Measurements from ENCODE around the gene PQBP1.
A peak's percentile ranks its signal among the peaks of the same experiment; 100 is the strongest.

Gene PQBP1

DNA sequence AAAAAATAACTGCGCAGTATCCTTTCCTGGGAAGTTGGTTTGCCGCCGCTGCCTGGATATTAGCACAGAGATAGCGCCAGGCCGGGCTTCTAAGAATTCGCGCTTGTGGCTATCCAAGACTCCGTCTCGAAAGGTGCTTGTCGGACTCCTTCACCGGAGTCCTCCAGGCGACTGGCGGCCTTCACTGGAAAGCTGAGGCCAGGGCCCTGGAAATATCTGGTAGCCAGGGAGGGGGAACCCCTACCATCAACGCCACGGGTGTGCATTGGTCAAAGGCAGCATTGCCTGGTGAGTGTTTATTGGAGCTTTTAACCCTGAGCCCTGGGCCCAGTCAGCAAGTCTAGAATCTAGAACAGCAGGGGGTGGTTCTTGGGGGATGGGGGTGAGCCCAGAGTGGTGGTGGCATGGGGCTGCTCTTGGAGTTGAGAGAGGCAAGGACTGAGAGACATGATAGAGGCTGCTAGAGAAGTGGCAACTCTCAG is 21.7 kb downstream of the PQBP1 start:
- FAIRE-seq, result no peak

DNA sequence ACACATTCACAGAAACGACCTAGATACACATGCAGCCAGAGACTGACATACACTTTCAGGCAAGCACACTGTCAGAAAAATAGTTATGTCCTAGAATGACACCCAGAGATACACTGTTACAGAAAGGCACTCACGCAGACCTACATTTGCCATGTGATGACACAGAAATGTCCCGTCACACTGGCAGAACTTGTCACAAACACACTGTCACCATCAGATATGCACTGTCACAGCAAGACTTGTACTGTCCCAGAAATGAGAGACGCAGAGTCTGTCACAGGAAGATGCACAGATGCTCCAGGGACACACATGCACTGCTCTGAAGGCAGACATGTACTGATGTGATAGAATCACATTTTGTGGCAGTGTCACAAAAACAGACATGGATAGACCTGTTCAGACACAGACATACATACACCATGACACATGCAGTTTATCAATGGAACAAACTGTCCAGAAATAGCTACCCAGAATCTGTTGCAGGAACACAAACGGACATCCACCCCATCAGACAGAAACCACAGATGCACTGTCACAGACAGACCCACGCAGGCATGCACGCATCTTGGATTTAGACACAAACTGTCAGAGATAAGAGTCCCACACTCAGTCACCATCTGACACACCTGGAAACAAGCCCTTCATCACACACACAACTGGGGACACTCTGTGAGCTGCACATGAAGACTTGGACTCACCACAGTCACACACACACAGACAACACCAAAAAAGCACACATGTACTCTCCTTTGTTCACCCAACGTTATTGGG is 22.4 kb downstream of the PQBP1 start:
- DNase-seq (ENCODE audit: extremely low spot score, insufficient read length, low read depth), result no peak
- FAIRE-seq, result peak; percentile 82

More for the DNA sequence above, 21.7 kb downstream of the PQBP1 start:
- DNase-seq (ENCODE audit: extremely low spot score, insufficient read length, low read depth), result no peak

DNA sequence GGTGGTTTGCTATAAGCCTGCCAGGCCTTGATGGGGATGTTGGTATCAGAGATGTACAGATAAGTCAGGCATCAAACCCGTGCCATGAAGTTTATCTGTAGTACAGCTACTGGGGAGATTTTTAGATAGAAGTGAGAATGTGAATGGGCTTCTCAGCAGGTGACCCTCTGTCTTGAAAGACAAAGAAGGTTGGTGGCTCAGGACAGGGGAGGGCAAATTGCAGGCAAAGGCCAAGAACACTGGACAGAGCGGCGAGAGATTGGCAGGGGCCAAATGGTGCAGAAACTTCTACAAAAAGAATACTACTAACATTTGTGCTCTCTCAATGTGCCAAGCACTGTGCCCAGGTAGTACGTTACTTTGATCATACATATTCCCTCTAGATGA is 23.0 kb downstream of the PQBP1 start:
- FAIRE-seq (no peak), DNase-seq (ENCODE audit: extremely low spot score, insufficient read length, low read depth) (no peak)

DNA sequence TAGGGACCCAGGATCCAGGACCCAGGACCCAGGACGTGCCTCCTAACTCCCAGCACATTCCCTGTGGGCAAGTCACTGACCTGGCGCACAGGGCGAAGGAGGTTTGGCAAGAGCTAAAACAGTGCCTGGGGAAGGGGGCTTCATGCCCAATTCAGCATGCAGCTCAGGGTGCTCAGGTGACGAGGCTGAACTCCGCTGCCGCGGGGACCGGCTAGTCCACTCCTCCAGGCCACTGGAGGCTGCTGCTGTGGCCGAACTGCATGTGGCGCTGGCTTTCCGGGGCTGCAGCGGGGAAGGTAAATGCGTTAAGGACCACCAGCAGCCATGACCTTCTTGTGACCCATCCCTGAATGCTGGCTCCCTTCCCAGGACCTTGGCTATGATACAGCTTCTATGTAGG is 26.0 kb downstream of the PQBP1 start:
- DNase-seq (ENCODE audit: extremely low spot score, insufficient read length, low read depth) (no peak), FAIRE-seq (no peak)

DNA sequence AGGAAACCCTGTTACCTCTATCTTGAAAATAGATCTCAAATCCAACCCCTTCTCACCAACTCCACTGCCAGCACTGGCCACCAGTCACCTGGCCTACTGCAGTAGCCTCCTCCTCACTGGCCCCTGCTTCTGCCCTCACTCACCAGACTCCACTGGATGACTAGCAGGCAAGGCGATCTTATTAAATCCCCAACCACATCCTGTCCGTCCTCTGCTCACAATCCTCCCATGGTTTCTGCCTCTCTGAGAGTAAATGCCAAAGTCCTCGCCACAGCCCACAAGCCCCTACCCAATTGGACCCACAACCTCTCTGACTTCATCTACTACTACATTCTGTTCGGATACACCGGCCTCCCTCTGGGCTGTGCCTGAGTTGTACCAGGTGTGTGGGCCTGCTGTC is 26.5 kb downstream of the PQBP1 start:
- no peak for DNase-seq (ENCODE audit: extremely low spot score, insufficient read length, low read depth)
- FAIRE-seq, result no peak

DNA sequence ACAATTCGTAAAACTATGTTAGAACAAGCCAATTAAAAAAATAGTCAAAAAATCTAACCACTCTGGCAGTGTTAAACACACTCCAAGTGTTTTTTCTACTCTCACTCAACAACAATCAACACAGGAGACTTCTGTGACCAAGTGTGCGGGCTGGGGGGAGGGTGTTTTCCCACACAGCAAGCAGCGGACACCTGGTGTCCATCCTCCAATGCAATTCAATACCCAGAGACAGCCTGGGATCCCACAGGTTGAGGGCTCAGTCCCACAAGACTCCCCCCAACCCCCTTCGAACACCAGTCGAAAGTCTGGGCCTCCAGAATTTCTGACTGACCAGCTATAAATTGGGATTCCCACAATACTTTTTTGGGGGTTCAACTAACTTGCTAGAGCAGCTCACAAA is 29.4 kb downstream of the PQBP1 start:
- FAIRE-seq (no peak), DNase-seq (ENCODE audit: extremely low spot score, insufficient read length, low read depth) (no peak)

DNA sequence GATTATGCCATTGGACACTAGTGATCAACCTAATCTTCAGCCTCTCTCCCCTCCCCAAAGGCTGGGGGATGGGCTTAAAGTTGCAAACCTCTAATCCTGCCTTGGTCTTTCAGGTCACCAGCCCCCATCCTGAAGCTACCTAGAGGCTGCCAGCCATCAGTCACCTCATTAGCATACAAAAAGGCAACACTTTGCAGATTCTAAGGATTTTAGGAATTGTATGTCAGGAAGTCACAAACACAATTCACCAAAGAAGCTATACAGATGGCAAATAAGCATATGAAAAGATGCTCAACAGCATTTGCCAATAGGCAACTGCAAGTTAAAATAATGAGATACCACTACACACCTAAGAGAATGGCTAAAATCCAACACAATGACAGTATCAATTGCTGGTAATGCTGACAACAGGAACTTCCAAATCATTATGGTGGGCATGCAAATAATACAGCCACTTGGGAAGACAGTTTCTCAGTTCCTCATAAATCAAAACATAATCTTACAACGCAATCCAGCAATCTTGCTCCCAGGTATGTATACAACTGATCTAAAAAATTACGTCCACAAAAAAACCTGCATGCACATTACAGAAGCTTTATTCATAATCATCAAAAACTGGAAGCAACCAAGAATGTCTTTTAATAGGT is 30.1 kb downstream of the PQBP1 start:
- no peak for DNase-seq (ENCODE audit: extremely low spot score, insufficient read length, low read depth)
- FAIRE-seq, result no peak

DNA sequence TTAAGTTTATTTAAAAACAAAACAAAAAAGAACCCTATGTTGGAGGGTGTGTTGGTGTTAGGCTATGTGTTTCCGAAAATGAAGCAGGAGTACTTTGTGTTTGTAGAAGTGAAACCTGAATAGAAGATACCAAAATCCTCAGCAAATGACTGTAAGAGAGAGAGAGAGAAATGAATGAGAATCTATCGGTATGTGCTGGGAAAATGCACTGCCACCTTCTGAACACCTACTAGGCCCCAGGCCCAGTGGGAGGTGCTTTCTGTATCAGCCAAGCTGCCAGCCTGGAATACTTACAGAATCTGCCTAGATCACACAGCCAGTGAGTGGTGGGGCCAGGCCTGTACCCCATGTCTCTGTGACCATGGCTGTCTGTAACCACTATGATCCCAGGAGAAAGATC is 36.0 kb downstream of the PQBP1 start:
- DNase-seq (ENCODE audit: extremely low spot score, insufficient read length, low read depth) (no peak), FAIRE-seq (peak; percentile 86)

DNA sequence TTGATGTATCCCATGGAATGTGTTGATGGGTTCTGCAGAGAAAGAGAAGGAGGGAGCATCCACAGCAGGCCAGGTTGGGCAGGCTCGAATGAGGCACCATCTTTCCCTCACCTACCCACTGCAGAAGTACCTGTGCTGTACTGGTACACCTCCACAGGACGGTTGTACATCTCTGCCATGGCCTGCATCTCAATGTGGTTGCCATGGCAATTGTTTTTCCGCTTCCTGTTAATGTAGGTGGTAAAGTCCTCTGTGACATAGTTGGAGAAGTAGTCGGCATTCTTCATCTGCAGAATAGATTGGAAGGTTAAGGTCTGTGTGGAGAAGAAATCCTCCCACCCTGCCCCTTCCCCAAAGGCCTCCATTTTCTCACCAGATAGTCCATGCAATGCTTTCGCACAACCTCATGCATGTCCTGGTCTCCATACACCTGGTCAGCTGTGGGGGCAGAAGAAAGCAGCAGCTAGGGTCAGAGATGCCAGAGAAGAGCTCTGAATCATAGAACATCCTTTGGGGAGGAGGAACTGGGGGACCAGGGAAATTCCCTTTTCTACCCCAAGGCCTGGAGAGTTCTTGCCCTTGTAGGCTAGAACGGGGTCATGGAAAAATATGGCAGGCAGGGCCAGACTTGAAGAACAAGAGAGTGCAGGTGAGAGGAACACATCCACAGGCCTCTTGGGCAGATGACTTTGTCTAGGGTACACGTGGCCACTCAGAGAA is 37.0 kb downstream of the PQBP1 start:
- no peak for DNase-seq (ENCODE audit: extremely low spot score, insufficient read length, low read depth)
- no peak for FAIRE-seq

DNA sequence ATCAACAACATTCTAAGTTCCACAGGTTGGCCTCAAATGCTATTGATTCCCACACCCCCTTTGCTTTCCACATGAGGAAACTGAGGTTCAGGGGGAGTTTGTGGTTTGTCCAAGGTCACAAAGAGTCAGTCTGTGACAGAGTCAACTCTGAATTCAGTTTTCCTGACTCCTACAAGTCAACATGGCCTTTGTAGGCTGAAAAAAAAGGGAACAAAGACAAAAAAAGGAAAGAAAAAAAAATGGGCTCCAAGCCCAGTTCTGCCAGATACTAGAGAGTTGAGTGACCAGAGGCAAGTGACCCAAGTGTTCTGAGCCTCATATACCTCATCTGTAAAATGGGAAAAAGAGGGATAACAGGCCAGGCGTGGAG is 37.6 kb downstream of the PQBP1 start:
- FAIRE-seq, result peak; percentile 56

DNA sequence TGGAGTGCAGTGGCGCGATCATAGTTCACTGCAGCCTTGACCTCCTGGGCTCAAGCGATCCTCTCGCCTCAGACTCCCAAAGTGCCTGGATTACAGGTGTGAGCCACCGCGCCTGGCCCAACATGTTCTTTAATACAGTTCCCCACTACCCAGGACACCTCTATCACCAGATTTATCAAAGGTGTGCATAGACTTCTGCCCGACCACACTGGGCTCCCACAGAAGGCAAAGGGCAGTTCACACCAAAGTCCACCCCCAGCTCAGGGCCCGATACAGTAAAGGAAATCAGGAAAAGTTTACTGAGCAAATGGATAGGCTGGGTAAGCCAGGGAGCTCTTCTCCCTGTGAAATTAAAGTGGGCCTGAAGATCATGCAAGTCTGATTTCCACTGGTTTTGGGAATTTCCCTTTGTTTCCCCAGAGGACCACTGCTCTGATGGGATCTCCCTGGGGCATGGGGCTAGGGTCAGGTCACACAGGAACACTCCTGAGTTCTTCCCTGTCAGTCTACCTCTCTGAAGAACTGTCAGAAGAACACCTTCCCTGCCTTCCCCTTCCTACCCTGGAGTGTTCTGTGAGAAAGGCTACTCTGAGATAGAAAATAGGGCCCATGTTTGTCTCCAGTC is 38.8 kb downstream of the PQBP1 start:
- no peak for FAIRE-seq
- DNase-seq (ENCODE audit: extremely low spot score, insufficient read length, low read depth), result no peak

More for the DNA sequence above, 37.6 kb downstream of the PQBP1 start:
- DNase-seq (ENCODE audit: extremely low spot score, insufficient read length, low read depth), result no peak

DNA sequence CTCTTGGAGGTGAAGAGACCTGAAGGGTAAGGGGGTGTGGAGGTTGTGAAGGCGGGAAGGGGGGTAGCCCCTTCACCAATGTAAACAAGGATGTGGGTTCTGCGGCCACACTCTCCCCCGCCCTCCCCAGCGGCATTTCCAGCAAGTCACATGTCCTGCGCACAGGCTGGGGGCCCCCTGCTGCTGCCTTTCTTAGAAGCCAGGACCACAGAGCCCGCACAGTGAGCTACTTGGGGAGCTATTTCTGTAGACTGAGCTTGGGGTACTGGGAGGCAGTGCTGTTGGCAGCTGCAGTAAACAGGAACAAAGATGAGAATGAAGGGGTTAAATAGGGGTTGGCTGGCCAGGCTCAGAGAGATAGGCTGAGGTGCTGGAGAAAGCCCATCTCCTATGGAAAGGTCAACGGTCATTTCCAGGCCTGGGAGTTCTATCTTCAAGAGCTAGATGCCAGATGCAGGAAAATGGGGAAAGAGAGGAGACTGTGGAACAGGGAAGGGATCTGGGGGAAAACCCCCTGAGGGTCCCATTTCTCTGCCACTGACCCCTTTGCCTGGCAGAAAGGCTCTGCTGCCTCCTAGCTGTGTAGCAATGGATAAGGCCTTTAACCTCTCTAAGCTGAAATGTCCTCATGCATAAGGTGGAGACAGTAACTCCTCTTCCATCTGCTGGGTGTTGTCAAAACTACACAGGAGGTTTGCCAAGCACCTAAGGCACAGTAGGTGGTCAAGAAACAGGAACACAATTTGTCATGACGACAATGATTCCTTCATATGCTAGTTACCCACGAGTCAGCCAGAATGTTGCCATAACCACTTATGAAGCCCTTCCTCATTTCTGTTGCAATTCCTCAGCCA is 39.6 kb downstream of the PQBP1 start:
- DNase-seq (ENCODE audit: extremely low spot score, insufficient read length, low read depth), result no peak

DNA sequence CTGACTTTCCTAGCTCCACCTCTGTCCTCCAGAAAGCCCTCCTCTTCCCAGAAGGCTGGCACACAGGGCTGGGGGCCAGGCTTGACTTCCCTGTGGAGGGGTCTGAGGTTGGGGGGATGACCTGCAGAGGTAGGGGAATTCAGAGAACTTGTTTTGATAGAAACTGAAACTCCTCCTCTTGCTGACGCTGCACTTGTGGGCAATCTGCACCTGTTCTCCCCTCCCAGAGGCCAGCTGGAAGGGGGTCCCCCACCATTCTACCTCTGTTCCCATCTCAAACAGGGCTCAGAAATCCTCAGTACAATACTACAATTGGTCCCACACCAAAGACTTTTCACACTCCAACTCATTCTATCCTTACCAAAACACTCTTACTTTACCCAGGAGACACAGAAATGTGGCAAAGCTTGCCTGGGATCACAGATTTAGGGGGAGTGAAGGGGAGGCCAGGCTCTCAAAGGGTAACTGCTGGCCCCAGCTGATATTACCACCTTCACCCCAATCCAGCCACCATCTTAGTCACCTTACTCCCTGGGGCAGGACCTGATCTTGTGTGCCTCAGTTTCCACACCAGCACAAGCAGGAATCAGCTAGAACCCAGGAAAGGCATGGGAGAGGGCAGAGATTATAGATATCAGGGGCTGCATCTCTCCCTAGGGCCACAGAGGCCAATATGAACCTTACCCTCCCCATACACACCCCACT is 41.1 kb downstream of the PQBP1 start:
- DNase-seq (ENCODE audit: extremely low spot score, insufficient read length, low read depth) (peak; percentile 35), FAIRE-seq (peak; percentile 96)

More for the DNA sequence above, 39.6 kb downstream of the PQBP1 start:
- peak; percentile 99 for FAIRE-seq

DNA sequence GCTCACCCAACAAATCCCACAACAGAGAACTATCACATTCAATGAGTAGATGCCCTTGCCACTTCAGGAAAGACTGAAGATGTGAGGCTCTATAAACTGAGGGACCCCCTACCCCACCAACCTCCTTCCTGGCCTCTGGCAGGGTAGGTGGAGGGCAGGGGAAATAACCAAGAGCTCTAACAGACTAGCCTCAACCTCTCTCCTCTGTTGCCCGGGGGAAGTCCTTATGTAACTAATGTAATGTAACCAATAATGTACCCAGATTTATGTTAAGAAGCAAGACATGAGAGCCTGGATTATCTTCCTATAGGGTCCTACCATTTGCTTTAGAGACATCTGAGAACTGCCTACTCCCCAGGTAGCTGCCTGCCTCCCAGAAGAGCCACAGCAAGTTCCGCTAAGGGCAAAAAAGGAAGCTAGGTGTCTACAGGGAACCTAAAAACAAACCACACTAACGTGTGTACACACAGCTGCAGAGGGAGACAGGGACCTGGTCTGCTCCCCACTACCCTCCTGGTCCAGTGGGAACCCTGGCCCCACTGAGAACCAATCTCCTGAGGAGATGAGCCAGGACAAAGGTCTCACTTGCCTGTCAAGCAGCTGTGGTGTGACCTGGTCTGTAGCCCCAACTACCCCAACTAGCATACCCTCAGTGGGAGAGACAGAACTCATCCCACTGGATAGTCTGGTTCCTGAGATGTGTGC is 41.9 kb downstream of the PQBP1 start:
- FAIRE-seq, result peak; percentile 97
- DNase-seq (ENCODE audit: extremely low spot score, insufficient read length, low read depth), result no peak

DNA sequence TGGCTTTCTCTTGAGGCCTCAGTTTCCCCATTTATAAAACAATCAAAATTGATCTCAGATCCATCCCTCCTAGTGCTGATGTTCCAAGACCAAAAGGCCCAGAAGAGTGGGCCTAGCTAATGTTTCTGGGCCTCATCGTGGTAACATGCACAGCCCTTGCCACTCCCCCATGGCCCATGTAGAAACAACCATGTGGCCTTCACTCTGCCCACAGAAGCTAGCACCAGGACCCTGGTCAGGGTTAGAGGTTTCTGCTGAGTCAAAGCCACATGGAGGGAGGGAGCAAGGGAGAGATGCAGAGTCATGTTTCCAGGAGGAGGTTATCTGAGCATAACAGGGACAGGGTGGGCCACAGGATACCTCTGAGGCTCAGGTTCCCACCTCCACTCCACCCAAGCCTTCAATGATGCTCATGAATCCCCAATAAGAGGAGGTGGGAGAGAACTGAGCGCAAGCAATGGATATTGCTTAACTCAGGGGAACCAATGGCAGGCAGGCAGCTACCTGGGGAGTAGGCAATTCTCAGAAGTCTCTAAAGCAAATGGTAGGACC is 42.8 kb downstream of the PQBP1 start:
- FAIRE-seq (no peak), DNase-seq (ENCODE audit: extremely low spot score, insufficient read length, low read depth) (no peak)

DNA sequence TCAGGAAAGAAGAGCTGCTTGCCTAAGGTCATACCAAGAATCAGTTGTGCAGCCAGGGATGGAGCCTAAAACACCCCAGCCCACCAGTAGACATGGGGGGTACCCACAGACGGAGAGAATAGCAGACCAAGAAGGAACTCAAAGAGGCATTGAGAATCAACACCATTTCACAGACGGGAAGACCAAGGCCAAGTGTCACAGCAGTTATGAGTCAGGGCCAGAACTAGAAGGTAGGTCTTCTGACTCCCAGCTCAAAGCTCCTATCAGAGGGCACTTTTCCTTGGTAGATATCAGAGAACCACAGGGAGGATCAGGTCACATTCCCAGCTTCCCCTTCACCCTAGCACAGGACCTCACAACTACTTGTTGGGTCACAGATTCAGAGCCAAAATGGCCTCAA is 45.2 kb downstream of the PQBP1 start:
- FAIRE-seq (no peak), DNase-seq (ENCODE audit: extremely low spot score, insufficient read length, low read depth) (no peak)

DNA sequence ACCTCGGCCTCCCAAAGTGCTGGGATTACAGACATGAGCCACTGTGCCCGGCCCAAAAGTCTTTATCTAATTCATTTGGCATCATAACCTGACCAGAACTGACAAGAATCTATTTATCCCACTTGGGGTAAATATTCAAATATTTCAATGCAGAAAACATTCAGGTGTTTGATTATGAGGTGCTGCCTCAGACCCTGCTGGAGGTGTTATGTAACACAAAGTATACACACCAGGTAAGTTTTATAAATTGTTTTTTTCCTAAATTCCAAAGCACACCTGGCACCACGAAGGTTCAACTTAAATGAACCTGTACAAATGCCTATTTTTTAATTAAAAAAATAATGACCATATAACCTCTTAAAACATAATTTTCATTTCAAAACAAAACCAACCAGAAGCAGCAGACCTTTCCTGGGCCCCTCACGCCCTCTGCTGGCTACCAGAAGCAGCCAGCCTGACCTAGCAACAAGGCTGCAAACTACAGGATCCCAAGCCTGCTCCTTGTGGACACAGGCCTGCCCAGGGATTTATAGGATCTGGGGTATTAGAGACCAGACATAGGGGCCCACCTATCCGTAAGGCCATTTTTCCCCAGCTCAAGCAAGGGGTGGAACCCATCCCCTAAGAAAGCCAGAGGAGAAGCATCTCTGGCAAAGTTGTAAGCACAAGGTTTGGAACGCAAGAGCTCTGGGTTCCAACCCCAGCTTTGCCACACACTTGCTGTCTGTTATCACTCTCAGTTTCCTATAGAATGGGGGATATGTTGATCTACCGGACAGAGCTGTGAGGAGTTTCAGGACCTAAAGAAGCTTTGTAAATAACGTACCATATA is 48.0 kb downstream of the PQBP1 start:
- FAIRE-seq, result peak; percentile 80
- no peak for DNase-seq (ENCODE audit: extremely low spot score, insufficient read length, low read depth)
